AG09309 (cell line): Measurements from ENCODE around the gene DOCK2.
A peak's percentile ranks its signal among the peaks of the same experiment; 100 is the strongest.

Source experiments
- DNase-seq: peaks from one replicate; pipeline ENCODE4 v3.0.0-alpha.2; 2010; ENCODE audit warnings: low read depth
- H3K4me3 ChIP-seq: 2 replicates; pipeline ENCODE4 v1.5.1; 2011; ENCODE audit warnings: mild to moderate bottlenecking, low read depth, low read length, moderate library complexity; ENCODE audit not compliant: control insufficient read depth
- CTCF ChIP-seq: IDR thresholded peaks from 2 replicates; pipeline ENCODE4 v1.5.1; 2011; ENCODE audit warnings: mild to moderate bottlenecking, low read depth, low read length, inconsistent platforms; ENCODE audit not compliant: insufficient read depth, control insufficient read depth; ENCODE audit errors: missing control alignments

Gene DOCK2

DNA sequence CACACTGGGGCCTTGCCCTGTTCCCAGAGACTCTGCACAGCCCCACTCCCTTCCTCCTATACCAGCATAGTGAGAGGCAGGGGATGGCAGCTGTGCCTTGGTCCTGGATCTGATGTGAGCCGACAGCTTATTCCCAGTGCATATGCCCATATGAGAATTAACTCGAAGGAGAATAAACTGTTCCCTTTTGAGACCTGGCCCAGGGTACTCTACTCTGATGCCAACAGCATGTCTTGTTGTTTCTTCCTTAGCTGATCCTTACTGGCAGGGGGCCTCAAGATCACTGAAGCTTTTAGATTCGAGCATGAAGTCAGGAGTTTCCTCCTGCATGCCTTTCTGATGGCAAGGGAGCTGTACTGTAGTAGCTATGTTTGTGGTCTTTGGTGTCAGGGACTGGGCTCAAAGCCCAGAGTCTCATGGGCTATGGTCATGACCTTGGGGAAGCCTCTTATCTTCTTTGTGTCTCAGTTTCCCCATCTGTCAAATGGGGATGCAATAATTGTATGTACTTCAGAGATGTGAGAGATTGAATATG, 57.1 kb downstream of the DOCK2 start:
- TF ChIP-seq CTCF: no peak
- DNase-seq: no peak
- no peak overlapping the region for H3K4me3 ChIP-seq

DNA sequence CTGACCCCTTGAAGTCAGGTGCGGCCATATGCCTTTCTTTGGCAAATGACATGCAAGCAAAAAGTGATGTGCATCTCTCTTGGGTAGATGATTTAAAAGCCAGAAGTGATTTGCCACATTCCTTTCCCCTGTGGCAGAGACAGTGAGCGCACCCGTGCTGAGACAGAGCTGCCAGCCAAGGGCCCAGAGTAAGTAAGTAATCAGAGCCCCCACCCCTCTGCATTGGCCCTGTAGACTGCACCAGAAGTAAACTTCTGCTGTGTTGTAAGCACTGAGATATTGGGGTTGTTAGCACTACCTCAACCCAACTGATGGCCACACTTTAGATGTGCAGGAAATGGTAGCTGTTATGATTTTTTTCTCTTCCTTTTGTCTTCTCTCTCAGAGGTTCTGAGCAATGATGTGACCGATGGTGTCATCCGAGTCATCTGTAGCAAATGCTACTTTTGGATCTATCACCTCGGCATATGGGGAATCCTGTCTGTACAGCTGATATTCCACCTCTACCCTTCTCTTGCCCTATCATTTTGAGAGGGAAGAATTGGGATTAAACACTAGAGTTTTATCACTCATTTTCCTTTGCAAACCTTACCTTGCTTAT, 58.0 kb downstream of the DOCK2 start:
- DNase-seq: no peak
- no peak overlapping the region for H3K4me3 ChIP-seq
- no peak for TF ChIP-seq CTCF

DNA sequence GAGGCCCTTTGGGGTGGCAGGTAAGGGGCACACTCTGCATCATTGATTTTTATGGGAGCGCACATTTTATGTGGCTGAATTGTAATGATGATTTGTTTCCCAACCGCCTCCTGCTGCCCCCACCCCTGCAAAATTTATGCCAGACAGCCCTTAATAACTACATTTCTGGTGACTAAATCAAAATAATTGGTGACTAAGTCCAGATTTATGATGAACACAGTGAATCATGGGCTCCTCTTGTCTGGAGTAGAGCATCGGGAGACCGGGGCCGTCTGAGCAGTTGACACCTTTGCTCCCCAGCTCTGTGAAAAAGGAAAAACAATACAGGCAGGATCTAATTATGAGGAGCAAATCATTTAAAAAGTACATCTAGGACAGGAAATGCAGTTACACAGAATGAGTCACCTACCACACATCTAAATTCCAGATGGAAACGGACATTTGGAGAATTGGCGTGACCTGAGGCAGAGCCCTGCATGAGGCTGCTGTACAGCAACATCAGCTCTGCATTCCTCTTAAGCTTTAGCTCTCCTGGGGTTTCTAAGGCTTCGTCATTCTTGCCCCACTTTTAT, 58.9 kb downstream of the DOCK2 start:
- no peak overlapping the region for H3K4me3 ChIP-seq

DNA sequence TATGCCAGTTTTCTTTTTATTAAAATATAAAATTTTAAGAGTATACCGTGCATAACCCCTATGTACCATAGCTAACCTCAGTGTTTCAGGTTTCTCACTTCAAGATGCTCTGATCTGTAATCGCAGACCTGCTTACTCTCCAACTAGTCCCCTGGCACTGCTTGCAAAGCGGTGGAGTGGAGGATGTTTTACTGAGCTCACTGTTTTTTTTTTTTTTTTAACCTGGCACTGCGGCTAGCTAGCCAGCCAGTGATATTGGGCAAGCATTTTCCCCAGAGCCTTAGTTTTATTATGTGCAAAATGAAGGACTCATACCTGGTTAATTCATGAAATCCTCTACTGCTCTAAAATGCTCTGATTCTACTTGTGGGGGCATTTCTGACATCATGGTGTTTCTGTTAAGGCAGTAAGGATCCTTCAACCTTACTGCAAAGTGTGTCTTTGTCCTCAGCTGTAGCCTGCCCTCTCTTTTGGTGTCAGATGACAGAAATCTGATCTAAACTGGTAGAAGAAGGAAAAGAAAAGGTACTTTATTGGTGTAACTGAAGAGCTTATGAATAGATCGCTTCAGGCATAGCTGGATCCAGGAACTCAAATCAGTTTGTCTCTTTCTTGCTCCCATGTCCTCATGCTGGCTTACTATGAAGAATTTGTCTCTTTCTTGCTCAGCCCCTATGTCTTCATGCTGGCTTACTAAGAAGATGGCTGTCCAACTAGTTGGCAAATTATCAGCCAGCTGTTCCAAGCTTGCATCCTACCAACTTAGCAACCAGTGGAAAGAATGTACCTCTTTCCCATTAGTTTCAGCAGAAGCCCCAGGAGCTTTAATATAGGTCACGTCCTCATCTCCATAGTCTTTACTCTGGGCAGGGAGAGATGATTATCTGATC, 59.8 kb downstream of the DOCK2 start:
- DNase-seq: peak; percentile 49
- no peak for TF ChIP-seq CTCF
- H3K4me3 ChIP-seq: no peak overlapping the region

More for the DNA sequence above, 58.9 kb downstream of the DOCK2 start:
- TF ChIP-seq CTCF: no peak
- DNase-seq: peak; percentile 99

- no peak for TF ChIP-seq CTCF
- no peak for DNase-seq
- H3K4me3 ChIP-seq: no peak overlapping the region
Measured at GRCh38 chr5:169697511-169697890, 60.4 kb downstream of the DOCK2 start.

DNA sequence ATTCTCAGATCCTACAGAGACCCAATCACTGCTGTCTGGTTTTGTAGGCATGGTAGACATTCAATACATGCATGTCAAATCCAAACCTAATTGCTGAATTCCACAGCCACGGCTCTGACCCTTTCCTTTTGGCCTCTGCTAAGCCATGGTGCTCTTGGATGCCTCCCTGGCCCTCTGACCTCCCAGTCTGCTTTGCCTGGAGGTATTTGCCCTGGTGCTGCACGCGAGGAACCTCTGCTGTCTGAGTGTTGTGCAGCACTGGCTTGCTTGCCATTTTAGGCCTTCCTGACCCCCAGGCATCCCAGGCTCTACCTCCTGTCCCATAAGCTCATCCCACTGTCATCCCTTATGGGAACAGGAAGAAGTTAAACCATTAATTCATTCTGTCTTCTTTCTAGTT, 60.9 kb downstream of the DOCK2 start:
- DNase-seq: no peak
- no peak overlapping the region for H3K4me3 ChIP-seq
- no peak for TF ChIP-seq CTCF
